HG02571 (cell line): ENCODE measurements around the gene MSANTD4.
A peak's percentile ranks its signal among the peaks of the same experiment; 100 is the strongest.
"Not testable (repeated sequence)": the region's sequence is repeated elsewhere in the genome, so short reads cannot be mapped to it uniquely, and the experiment has no call there.

Source experiments
- ATAC-seq: cut with Tn5 transposase; IDR thresholded peaks from one replicate; pipeline ENCODE4 v1.9.1; 2021; ENCODE audit warnings: mild to moderate bottlenecking, moderate library complexity; ENCODE audit not compliant: unreplicated experiment

MSANTD4 gene

DNA sequence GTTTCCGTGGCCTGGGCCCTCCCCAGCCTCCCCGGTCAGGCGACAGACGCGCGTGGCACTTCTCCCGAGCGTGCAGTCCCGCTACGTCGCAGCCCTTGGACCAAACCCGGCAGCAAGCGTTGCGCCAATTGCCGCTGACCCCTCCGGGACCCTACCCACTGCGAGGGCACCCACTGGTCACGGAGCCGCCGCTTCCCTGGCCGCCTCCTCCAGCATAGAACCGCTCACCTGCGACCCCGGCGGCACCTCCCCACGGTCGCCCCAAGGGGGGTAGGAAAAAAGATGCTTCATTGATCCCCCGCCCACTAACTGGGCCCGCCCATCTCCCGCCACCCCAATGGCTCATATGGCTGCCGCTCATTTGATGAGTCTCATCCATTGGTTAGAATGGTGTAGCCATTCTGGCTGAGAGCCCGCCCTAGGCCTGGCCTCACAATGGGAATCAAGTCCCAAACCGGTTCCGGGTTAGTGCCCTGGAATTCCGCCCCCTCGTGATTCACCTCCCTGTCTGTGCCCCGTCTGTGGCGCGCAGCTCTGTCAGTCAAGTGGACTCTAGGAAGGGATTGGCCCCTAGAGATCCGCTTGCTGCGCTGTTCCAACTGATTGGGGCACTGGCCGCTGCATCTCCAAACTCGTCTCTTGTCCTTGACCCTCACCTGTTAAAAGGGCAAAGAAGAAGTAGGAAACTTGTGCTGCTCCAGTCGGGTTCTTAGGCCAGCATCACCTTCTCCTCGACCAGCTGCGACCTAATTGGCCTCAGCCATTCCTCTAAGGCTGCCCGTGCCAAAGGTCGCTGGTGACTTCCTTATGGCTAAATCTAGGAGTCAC lies at the start of gene MSANTD4:
Gene MSANTD4 (minus strand): TSS at position 274 of the 828 bp plus-strand sequence. CDS start 11,323 bp downstream, outside the sequence.
- peak; percentile 98 for ATAC-seq

GRCh38 chr11:106070606-106071005 lies 48.6 kb upstream of the MSANTD4 start:
- ATAC-seq, result no peak

DNA sequence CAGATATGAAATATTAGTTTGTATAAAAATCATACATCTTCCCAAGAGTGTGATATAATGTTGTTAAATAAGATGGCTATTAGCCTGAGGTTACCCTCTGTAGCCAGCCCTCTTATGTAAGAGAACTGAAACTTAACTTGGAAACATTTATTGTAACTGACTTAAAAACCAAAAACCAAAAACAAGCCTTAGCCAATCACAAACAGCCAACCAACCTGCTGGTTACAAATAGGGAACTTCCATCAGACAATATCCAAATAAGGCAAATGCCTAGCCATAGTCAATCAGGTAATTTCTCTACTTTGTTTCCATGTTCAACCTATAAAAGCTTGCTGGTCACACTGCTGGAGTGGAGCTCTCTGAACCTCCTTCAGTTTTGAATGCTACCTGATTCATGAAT lies 41.0 kb upstream of the MSANTD4 start:
- peak; percentile 56 for ATAC-seq

DNA sequence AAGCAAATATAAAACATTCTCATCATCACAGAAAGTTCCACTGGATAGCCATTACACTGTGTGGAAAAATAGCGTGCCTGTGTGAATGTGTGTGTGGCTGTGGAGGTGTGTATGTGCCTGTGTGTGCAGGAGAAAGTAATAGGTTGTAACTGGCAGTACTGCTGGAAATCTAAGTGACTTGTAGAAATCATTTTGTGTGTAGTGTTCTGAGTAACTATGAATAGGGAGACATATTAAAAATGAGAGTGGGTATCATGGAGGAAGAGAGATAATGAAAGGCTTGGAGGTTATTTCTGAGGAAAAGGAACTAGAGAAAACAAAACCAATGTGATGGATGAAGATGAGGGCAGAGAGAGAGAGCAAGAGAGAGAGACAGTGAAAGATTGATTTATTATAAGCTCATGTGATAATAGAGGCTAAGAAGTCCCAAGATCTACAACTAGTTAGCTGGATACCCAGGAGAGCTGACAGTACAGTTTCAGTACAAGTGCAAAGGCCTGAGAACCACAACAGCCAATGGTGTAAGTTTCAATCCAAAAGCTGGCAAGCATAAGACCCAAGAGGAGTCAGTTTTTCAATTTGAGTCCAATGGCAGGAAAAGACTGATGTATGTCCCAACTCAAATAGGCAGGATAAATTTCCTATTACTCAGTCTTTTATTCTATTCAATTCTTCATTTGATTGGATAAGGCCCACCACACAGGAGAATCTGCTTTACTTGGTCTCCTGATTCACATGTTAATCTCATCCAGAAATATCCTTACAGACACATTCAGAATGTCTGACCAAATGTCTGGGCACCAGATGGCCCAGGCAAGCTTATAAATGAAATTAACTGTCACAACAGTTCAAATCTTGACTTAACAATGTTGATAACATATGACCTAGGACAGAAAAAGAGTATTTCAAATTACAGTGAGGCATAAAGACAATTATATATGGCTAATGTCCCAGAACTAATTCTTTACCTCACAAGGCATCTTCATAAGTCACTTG lies 40.2 kb upstream of the MSANTD4 start:
- ATAC-seq, result peak; percentile 48

DNA sequence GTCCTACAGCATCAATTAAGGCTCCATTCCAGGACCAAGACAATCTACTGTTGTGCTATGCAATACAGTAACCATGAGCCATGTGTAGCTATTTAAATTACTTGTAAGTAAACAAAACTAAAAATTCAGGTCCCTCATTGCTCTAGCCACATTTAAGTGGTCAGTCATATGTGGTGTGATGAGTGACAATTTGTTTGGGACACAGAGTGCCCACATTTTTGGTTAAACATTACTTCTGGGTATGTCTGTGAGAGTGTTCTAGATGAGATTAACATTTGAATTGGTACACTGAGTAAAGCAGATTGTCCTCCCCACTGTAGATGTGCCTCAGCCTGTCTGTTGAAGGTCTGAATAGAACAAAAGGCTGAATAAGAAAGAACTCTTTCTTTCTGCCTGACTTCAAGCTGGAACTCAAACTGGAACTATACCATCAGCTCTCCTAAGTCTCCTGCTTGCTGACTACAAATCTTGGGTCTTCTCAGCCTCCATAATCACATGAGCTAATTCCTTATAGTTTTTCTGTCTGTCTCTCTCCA lies 39.3 kb upstream of the MSANTD4 start:
- no peak for ATAC-seq

- no peak for ATAC-seq
These were observed 37.6 kb upstream of the MSANTD4 start for GRCh38 chr11:106059617-106060016.

DNA sequence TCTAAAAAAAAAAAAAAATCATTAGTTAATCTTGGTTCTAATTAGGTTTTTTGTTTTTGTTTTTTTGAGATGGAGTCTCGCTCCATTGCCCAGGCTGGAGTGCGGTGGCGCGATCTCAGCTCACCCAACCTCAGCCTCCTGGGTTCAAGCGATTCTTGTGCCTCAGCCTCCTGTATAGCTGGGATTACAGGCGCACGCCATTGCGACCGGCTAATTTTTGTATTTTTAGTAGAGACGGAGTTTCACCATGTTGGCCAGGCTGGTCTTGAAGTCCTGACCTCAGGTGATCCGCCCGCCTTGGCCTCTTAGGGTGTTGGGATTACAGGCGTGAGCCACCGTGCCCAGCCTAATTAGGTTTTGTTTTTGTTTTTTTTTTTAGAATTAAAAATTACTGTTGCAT lies 36.3 kb upstream of the MSANTD4 start:
- ATAC-seq, result not testable (repeated sequence)

DNA sequence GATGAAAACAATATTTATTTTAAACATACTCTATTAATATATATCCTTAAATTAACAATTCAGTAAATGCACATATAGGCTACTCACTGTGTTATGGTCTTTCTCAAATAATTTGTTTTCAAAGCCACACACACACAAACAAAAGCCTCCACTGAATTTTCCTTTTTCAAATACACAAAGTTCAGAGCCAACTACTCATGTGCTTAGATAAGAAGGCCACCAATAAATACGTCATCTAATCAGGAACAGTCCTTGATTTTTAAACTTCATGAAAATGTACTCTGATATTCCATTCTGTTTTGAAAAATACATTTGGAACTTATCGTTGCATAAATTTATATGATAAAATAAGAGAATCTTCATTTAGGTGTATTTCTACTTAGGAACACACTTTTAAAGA lies 29.1 kb upstream of the MSANTD4 start:
- ATAC-seq, result no peak

DNA sequence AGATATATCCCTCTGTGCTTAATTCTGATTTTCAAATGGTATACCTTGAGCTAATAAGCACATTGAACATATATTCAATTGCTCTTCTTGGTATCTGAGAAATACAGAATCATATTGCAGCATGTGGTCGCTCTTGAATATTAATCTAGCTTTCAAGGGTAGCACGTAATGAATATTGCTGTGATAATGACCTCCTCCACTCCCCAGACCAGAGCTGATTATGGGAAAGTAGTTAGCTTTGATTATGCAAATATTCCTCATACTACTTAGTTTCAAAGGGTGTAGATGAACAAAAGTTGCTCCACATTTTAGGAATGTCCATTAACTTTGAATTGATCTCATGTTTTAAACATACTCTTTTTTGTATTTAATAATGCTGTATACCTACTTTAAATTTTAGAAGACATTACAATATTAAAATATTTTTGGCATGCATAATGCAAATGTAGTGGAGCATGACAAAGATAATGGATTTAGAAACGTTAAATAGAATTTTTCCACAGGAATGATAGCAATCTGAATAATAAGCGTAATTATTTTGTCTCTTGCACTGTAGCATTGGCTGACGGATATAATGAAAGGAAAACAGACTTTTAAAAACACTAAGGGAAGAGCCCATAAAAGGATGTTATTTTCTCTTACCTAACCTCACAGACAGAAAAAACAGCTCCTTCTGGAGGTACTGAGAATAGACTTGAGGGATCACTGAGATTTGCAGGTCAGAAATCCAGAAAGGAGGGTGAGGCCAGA lies 27.9 kb upstream of the MSANTD4 start:
- no peak for ATAC-seq

- no peak for ATAC-seq
These were observed 25.6 kb upstream of the MSANTD4 start for GRCh38 chr11:106047631-106048030.

DNA sequence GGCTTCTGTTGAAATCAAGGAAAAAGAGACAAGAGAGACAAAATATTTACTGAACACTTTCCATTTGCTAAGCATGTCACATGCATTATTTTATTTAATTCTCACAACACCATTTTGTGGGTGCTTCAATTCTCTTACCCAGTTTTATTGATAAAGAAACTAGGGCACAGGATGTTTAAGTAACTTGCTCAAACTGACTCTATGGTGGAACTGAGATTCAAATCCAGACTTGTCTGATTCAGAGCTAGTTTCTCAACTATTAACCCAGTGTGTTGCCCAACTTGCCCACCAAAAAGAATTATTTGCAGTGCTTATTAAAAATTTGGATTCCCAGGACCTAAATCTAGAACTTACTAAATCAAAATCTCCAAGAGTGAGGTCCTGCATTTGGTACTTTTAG lies 21.5 kb upstream of the MSANTD4 start:
- no peak for ATAC-seq

- no peak for ATAC-seq
These were observed 10.8 kb upstream of the MSANTD4 start for GRCh38 chr11:106032861-106033260.

DNA sequence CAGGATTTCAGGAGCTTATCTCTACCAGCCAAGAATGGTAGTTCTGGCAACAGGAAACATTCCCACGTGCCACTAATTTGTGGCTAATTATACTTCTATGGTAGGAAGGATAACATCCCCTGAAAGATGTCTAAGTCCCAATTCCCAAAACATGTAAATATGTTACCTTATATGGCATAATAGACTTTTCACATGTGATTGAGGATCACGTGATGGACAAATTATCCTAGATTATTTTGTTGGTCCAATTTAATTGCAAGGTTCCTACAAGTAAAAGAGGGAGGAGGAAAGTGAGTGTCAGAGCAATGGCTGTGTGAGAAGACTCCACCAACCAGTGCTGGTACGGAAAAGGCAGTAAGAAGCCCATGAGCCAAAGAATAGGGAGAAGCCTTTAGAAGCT lies 9.9 kb upstream of the MSANTD4 start:
- ATAC-seq, result no peak

GRCh38 chr11:106031202-106031810 lies 9.3 kb upstream of the MSANTD4 start:
- ATAC-seq, result peak; percentile 58

- ATAC-seq, result no peak
These were observed 8.6 kb upstream of the MSANTD4 start for GRCh38 chr11:106030609-106031008.

DNA sequence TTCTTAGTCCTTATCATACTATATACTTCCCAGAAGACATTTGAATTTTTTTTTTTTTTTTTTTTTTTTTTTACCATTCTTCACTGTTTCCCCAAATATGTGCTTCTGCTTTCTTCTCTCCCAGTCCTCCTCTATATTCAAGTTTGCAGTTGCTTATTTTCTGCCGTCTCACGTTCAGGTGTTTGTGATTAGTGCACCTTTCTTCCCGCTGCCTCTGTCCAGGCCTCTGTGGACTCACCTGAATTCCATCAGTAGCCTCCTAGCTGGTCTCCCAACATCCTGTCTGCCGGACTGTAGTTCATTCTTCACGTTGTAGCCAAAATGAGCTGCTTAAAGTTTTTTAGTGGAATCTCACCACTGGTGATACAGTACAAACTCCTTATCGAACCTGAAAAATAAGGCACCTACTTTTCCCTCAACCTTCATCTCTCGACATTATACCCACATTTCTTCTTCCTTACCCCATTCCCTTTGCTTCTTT lies 795 bp upstream of the MSANTD4 start:
- ATAC-seq, result no peak

DNA sequence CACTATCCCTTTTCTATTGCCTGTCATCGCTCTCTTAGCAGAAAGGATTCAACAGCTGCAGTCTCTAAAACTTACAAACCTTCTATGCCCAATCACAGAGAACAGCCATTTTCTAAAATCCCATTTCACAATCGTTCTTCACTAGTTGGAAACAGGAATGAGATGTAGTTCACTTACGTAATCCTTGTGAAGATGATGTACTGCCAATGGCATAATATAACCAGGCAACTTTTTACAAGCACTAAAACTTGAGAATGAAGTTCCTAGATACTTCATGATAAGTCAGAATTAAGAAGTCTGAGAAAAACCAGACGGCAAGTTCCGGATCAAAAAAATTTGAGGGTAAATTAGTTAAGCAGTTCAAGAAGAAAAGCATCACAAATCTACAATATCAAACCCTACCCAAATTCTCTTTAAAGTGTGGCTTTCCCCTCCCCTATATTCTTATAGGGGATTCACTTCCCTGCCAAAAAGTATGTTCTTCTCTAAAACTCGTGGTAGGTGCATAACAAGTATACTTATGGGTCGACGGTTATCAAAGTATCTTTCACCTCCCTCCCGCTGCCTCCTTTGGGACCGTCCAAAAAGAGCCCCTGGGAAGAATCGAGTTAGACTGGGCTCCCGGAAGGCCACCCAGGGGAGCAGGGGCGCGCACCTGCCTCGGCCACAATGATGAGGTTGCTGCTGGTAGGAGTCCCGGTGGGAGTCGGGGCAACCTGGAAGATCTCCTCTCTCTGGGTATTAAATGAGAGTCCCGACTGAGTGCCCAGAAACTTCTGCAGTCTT lies 666 bp downstream of the MSANTD4 start:
- ATAC-seq, result peak; percentile 8

GRCh38 chr11:106017093-106017492 lies 4.9 kb downstream of the MSANTD4 start:
- no peak for ATAC-seq

GRCh38 chr11:106015066-106015465 lies 7.0 kb downstream of the MSANTD4 start:
- ATAC-seq, result no peak
